T-cell (primary cell): ENCODE data around the gene APOH. TPM values are rescaled to one million over a fixed set of nuclear protein-coding genes. Genes with fewer than 3 reads are reported as not detected.

ENCODE experiments used
- ATAC-seq, 4 experiments: fragments of 200-7000 bp in 3 of 4; fragments of 150-1000 bp in 1 of 4; cut with Tn5 transposase; replicated peaks in 1 of 4; 1 replicate in 3 of 4; 2 replicates in 1 of 4; pipeline ENCODE4 v1.10.0; 2021; ENCODE audit warnings: moderate library complexity in 3 of 4, mild to moderate bottlenecking in 2 of 4, moderate number of reproducible peaks in 1 of 4
- CTCF ChIA-PET, 2 donors: fragments of 300-600 bp; sonication (Branson Sonifier 250); formaldehyde crosslinking; loops; one replicate each; lab custom pipeline; 2022; ENCODE audit warnings: antibody characterized with exemption in 2 of 2; lab: Charles Lee
- POLR2A ChIA-PET, 2 donors: fragments of 300-600 bp; sonication (Branson Sonifier 250); formaldehyde crosslinking; loops; one replicate each; lab custom pipeline; 2022; ENCODE audit warnings: antibody characterized with exemption in 2 of 2; lab: Charles Lee
- DNase-seq, 35 experiments: peaks; one replicate each; pipeline versions ENCODE4 v3.0.0 to v3.0.0-alpha.2; 2013 to 2023
- H3K27ac ChIP-seq: one replicate; pipeline ENCODE4 v1.5.1; 2013; ENCODE audit warnings: low read length
- H3K27me3 ChIP-seq, 2 experiments: replicated peaks in 1 of 2; 1 replicate in 1 of 2; 2 replicates in 1 of 2; pipeline versions ENCODE4 v1.6.1 to v1.7.0; 2013; ENCODE audit warnings: low read length in 1 of 2, mixed read lengths in 1 of 2; ENCODE audit not compliant: control insufficient read depth in 2 of 2, insufficient read depth in 2 of 2; ENCODE audit errors: extremely low read depth in 1 of 2
- H3K36me3 ChIP-seq, 2 donors: 1 replicate in 1 of 2; 2 replicates in 1 of 2; pipeline versions ENCODE4 v1.6.1 to v1.7.0; 2013; ENCODE audit warnings: low read length in 1 of 2; ENCODE audit not compliant: control insufficient read depth in 2 of 2, insufficient read depth in 1 of 2; ENCODE audit errors: extremely low read depth in 1 of 2
- H3K4me1 ChIP-seq, 2 experiments: 1 replicate in 1 of 2; 2 replicates in 1 of 2; pipeline versions ENCODE4 v1.6.1 to v1.7.0; 2013; ENCODE audit warnings: low read length in 2 of 2, mixed read lengths in 1 of 2; ENCODE audit not compliant: insufficient read depth in 2 of 2, control insufficient read depth in 1 of 2; ENCODE audit errors: extremely low read depth in 1 of 2
- H3K4me3 ChIP-seq, 2 donors: 1 replicate in 1 of 2; 2 replicates in 1 of 2; pipeline versions ENCODE4 v1.5.1 to v1.7.0; 2013; ENCODE audit warnings: mild to moderate bottlenecking in 2 of 2, low read length in 1 of 2, moderate library complexity in 1 of 2; ENCODE audit not compliant: control insufficient read depth in 1 of 2; ENCODE audit errors: extremely low read depth in 1 of 2
- H3K9me3 ChIP-seq: 2 replicates; pipeline ENCODE4 v1.7.0; 2013
- H3K27ac Mint-ChIP-seq, 2 donors: one replicate each; pipeline ENCODE4 v1.8.0; 2020 to 2021; ENCODE audit warnings: mild to moderate bottlenecking in 2 of 2, mixed read lengths in 2 of 2
- H3K27me3 Mint-ChIP-seq, 2 donors: one replicate each; pipeline ENCODE4 v1.8.0; 2021 to 2022; ENCODE audit warnings: mixed read lengths in 2 of 2
- H3K36me3 Mint-ChIP-seq: one replicate; pipeline ENCODE4 v1.8.0; 2021; ENCODE audit warnings: mixed read lengths
- H3K4me1 Mint-ChIP-seq, 3 donors: one replicate each; pipeline ENCODE4 v1.8.0; 2020 to 2022; ENCODE audit warnings: mixed read lengths in 3 of 3, mild to moderate bottlenecking in 1 of 3
- H3K4me3 Mint-ChIP-seq, 3 donors: one replicate each; pipeline ENCODE4 v1.8.0; 2020 to 2022; ENCODE audit warnings: mild to moderate bottlenecking in 3 of 3, mixed read lengths in 3 of 3, moderate library complexity in 3 of 3
- H3K9me3 Mint-ChIP-seq, 3 donors: one replicate each; pipeline ENCODE4 v1.8.0; 2020 to 2022; ENCODE audit warnings: mixed read lengths in 3 of 3
- WGBS: methylation state at CpG from one replicate; pipeline ENCODE4 v1.1.5; 2013; ENCODE audit warnings: missing lambda C conversion rate; ENCODE audit not compliant: insufficient coverage; 5-methylcytosine and 5-hydroxymethylcytosine counted together
- total RNA-seq, 35 experiments: library from RNA in 6 of 35; stranded (reverse) in 6 of 35; fragments of 120-200 nt in 1 of 35; gene quantifications; one replicate each; pipeline versions ENCODE4 v1.2.1 to v1.2.4 and lab custom pipeline; 2013 to 2026

Gene APOH
- total RNA-seq, 5 donors from 2014 or later (not counting 1 experiment from before 2014, with no cell fraction given) = 1.3 to 2.5 (median 2.0) TPM; not detected in 2

DNA sequence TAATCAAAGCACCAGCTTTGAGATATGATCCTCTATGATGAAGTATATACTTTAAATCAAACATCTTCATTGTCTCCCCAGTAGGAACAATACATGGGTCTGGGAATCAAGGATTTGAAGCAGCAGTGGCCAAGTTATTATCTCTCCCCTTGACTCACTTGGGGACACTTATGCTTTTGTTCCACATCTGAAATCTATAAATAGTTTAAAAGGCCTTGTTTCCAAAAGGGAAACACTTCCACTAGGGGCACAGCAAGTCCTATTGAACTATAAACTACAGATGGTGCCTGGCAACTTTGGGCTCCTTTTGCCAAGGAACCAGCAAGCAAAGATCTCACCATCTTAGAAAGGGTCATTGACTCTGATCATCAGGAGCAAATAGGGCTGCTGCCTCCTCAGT, 21.3 kb downstream of the APOH start:
- no peak for DNase-seq
- ChIA-PET CTCF (interaction anchor here in 1 of 2 donors (0.8 kb wide), 1 partner anchor 605 kb away, joined by 3 read pairs; no protein-coding TSS in a partner anchor), POLR2A (no interaction called here)
- Histone ChIP-seq H3K27ac (no peak overlapping the region), H3K9me3 (no peaks in the 10 kb centered on the region), H3K4me1 (no peaks in the 10 kb centered on the region), H3K4me3 (no peak overlapping the region), H3K27me3 (no peaks in the 10 kb centered on the region), H3K36me3 (no peaks in the 10 kb centered on the region)
- Mint-ChIP-seq H3K4me1 (peaks cover 0 to 2% (median 2%) of the 10 kb centered on the region in 3 donors), H3K27ac (no peak overlapping the region), H3K27me3 (peaks cover 0 to 2% of the 10 kb centered on the region in 2 donors), H3K4me3 (no peak overlapping the region), H3K36me3 (no peaks in the 10 kb centered on the region), H3K9me3 (peaks cover 0 to 8% (median 5%) of the 10 kb centered on the region in 3 donors)
- no peak for ATAC-seq

DNA sequence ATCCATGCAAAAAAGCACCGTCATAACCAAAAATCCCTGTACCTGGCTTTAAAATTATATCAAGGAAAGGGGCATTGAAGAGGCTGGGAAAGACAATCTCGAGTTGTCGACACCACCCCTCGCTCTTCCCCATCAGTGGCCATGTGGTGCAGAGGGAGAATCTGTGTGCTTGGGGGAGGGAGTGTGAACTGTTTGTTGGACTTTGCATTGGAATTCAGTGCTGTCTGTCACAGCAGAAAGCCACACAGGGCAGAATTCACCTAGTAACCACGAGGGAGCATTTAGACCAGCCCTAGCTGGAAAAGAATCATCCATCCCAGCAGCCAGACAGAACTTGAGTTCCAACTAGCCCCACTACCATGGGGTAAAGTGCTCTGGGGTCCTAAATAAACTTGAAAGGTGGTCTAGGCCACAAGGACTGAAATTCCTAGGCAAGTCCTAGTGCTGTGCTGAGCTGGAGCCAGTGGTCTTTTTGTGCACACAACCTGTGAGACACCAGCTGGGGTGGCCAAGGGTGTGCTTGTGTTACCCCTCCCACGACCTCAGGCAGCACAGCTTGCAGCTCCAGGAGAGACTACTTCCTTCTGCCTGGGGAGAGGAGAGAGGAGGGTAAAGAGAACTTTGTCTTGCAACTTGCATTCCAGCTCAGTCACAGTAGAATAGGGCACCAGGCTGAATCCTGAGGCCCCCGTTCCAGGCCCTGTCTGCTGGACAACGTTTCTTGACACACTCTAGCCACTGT, 25.8 kb downstream of the APOH start:
- Histone ChIP-seq H3K27me3 (no peaks in the 10 kb centered on the region), H3K27ac (no peak overlapping the region), H3K4me1 (peaks cover 8 to 12% of the 10 kb centered on the region in 2 experiments), H3K36me3 (no peaks in the 10 kb centered on the region), H3K4me3 (no peak overlapping the region), H3K9me3 (no peaks in the 10 kb centered on the region)
- Mint-ChIP-seq H3K4me1 (peaks cover 19 to 22% (median 19%) of the 10 kb centered on the region in 3 donors), H3K4me3 (no peak overlapping the region), H3K27me3 (no peaks in the 10 kb centered on the region), H3K9me3 (peaks cover 0 to 8% (median 5%) of the 10 kb centered on the region in 3 donors), H3K36me3 (no peaks in the 10 kb centered on the region), H3K27ac (no peak overlapping the region)
- ChIA-PET POLR2A (no interaction called here), CTCF (interaction anchor here in 1 of 2 donors (3.2 kb wide), 1 partner anchor 363 kb away, joined by 10 read pairs; no protein-coding TSS in a partner anchor)
- ATAC-seq (no peak), DNase-seq (no peak)
- WGBS = 86% methylated on average over 1 of the region's 8 CpGs

DNA sequence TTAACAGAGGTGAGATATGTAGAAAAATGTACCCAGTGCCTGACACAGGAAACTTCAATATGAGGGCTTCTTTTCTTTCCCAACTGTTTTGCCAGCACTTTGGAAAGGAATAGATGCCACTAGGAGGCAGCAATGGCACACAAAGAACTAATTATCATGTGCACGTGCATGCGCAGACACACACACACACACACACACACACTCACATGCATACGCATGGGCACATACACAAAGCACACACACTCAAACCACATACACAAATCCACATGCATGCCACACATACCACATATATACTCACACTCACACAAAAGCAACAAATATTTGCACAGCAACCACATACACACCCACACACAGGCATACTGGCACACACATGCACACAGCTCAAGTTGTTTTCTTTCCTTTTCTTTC, 28.5 kb downstream of the APOH start:
- peaks cover 0 to 5% (median 0%) of the 10 kb centered on the region in 3 donors for H3K9me3 Mint-ChIP-seq
- H3K27ac Mint-ChIP-seq = peak overlapping the region in 1 of 2 donors; percentile 52
- no peak overlapping the region for H3K27ac ChIP-seq
- no peaks in the 10 kb centered on the region for H3K27me3 Mint-ChIP-seq
- ChIA-PET POLR2A (interaction anchor here in 1 of 2 donors (0.7 kb wide), 1 partner anchor 429 kb away, joined by 3 read pairs; no protein-coding TSS in a partner anchor), CTCF (interaction anchor here (0.6 to 3.2 kb wide), 8 partner anchors 9 to 881 kb away, joined by 3 to 10 read pairs (median 3); partner anchors contain the start of gene CEP112 (in 1 of the 2))
- no peaks in the 10 kb centered on the region for H3K27me3 ChIP-seq
- H3K4me1 Mint-ChIP-seq = peaks cover 19 to 22% (median 19%) of the 10 kb centered on the region in 3 donors
- DNase-seq = peak in 29 of 35 experiments; percentile 3 to 72 (median 24)
- 16% methylated on average over 3 of the region's 3 CpGs for WGBS
- H3K4me3 ChIP-seq = no peak overlapping the region
- H3K4me3 Mint-ChIP-seq = peak overlapping the region in 1 of 3 donors; percentile 28
- H3K4me1 ChIP-seq = peaks cover 8 to 12% of the 10 kb centered on the region in 2 experiments
- no peaks in the 10 kb centered on the region for H3K36me3 Mint-ChIP-seq
- H3K36me3 ChIP-seq = no peaks in the 10 kb centered on the region
- peak in 3 of 4 experiments; percentile 34 to 52 (median 44) for ATAC-seq
- H3K9me3 ChIP-seq = no peaks in the 10 kb centered on the region

DNA sequence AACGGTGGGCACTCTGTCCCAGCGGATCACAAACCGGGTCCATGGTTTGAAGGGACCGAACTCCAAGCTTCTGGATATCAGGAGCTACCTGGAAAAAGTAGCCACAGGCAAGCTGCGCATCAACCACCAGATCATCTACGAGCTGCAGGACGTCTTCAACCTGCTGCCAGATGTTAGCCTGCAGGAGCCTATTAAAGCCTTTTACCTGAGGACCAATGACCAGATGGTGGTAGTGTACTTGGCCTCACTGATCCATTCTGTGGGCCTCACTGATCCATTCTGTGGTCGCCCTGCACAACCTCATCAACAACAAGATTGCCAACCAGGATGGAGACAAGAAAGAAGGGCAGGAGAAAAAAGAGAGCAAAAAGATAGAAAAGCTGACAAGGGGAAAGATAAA, 31.0 kb downstream of the APOH start:
- H3K9me3 ChIP-seq = no peaks in the 10 kb centered on the region
- Mint-ChIP-seq H3K4me1 (peaks cover 19 to 22% (median 19%) of the 10 kb centered on the region in 3 donors), H3K4me3 (no peak overlapping the region), H3K27me3 (no peaks in the 10 kb centered on the region), H3K9me3 (no peaks in the 10 kb centered on the region), H3K27ac (no peak overlapping the region), H3K36me3 (no peaks in the 10 kb centered on the region)
- H3K4me1 ChIP-seq = peaks cover 8 to 12% of the 10 kb centered on the region in 2 experiments
- no peak overlapping the region for H3K4me3 ChIP-seq
- H3K36me3 ChIP-seq = no peaks in the 10 kb centered on the region
- no peak overlapping the region for H3K27ac ChIP-seq
- WGBS = 88% methylated on average over 7 of the region's 8 CpGs
- ChIA-PET CTCF (no interaction called here), POLR2A (no interaction called here)
- H3K27me3 ChIP-seq = no peaks in the 10 kb centered on the region
- DNase-seq (no peak), ATAC-seq (no peak)

DNA sequence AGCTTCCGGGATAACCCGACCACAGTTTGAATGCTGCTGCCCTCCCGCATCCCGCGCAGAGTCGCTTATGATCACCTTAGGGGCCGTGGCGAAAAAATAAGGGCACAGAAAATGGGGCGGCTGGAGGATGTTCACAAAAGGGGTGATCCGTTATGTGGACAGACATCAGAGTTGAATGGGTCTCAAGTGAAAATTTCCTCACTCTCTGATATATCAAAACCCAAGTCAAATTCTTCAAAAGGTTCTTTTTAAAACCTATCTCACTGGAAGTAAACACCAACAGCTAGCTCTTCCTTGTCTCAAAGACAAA, 36.9 kb downstream of the APOH start:
- H3K27ac ChIP-seq = peak overlapping the region; percentile 61
- POLR2A ChIA-PET = no interaction called here
- H3K36me3 ChIP-seq = no peaks in the 10 kb centered on the region
- H3K4me1 Mint-ChIP-seq = peaks cover 8 to 20% (median 15%) of the 10 kb centered on the region in 3 donors
- H3K36me3 Mint-ChIP-seq = no peaks in the 10 kb centered on the region
- H3K27me3 ChIP-seq = no peaks in the 10 kb centered on the region
- H3K4me1 ChIP-seq = peaks cover 0 to 13% of the 10 kb centered on the region in 2 experiments
- peak overlapping the region; percentile 57 to 76 for H3K4me3 ChIP-seq
- H3K27me3 Mint-ChIP-seq = no peaks in the 10 kb centered on the region
- no CpG with 5 or more reads among the region's 10 CpGs for WGBS
- DNase-seq = no peak
- H3K9me3 Mint-ChIP-seq = no peaks in the 10 kb centered on the region
- CTCF ChIA-PET = interaction anchor here (0.7 to 2.6 kb wide), 3 partner anchors 9 to 536 kb away, joined by 3 to 9 read pairs (median 4); no protein-coding TSS in a partner anchor
- H3K4me3 Mint-ChIP-seq = peak overlapping the region; percentile 82 to 83 (median 83)
- no peak for ATAC-seq
- H3K27ac Mint-ChIP-seq = peak overlapping the region; percentile 82
- no peaks in the 10 kb centered on the region for H3K9me3 ChIP-seq

DNA sequence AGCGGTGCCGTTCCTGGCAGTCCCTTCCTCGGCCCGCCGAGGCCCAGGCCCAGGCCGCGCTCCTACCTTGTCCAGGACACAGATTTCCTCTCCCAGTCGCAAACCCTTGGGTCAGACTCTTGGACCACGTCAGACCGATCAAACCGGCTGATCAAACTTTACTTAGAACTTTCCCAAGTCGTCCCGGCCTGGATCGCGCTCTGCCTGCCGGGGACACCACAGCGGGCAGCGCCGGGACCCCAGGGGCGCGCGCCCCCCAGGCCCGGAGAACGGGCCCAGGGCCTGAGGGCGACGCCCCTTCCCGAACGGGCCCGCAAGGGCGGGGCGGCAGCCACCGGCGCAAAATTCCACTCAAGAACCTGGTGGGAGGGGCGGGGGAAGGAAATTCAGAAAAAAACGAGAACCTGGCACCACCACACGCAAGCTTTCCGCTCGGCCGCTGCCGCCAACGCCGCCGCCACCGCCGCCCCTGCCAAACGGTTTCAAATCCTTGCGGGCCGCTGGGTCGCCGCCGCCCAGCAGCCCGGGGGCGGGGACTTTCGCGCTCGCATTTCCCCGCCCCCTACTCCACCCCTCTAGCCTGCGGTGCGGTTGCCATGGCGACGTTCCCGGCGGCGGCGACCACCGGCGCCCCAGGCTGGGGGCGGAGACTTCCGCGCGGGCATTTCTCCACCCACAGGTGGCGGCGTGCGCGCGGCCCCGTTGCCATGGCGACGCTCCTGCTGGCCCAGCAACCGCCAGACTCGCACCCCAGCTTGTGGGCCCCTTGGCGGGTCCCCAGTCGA, 37.4 kb downstream of the APOH start, which contains the start of gene CEP112:
CEP112 (minus strand) TSS at position 541 of the 785 bp plus-strand sequence.
- peak within 1 kb of the TSS; percentile 61 for H3K27ac ChIP-seq
- DNase-seq (peak; percentile 68 to 96 (median 81)), ATAC-seq (peak; percentile 84 to 88 (median 86))
- Mint-ChIP-seq H3K4me1 (peaks cover 8 to 20% (median 15%) of the 10 kb centered on the region in 3 donors), H3K9me3 (no peaks in the 10 kb centered on the region), H3K27me3 (no peaks in the 10 kb centered on the region), H3K36me3 (no peaks in the 10 kb centered on the region), H3K27ac (peak within 1 kb of the TSS; percentile 82), H3K4me3 (peak within 1 kb of the TSS; percentile 82 to 83 (median 83))
- peaks cover 0 to 13% of the 10 kb centered on the region in 2 experiments for H3K4me1 ChIP-seq
- H3K4me3 ChIP-seq = peak within 1 kb of the TSS; percentile 57 to 76
- POLR2A ChIA-PET = no interaction called here
- no peaks in the 10 kb centered on the region for H3K9me3 ChIP-seq
- no peaks in the 10 kb centered on the region for H3K36me3 ChIP-seq
- H3K27me3 ChIP-seq = no peaks in the 10 kb centered on the region
- CTCF ChIA-PET = interaction anchor here (0.7 to 2.6 kb wide), 3 partner anchors 10 to 537 kb away, joined by 3 to 9 read pairs (median 4); no protein-coding TSS in a partner anchor
- 1% methylated on average over 70 of the region's 83 CpGs for WGBS
